GM12864 (cell line): Measurements from ENCODE around the gene MEIS1.
"Not testable (repeated sequence)": the region's sequence is repeated elsewhere in the genome, so short reads cannot be mapped to it uniquely, and the experiment has no call there.

Source experiments
- DNase-seq: peaks from one replicate; pipeline ENCODE4 v3.0.0-alpha.2; 2011; ENCODE audit warnings: low read depth
- H3K4me3 ChIP-seq: 2 replicates; pipeline ENCODE4 v1.5.1; 2011; ENCODE audit warnings: mild to moderate bottlenecking, low read depth, low read length, control low read depth
- CTCF ChIP-seq: IDR thresholded peaks from 2 replicates; pipeline ENCODE4 v1.5.1; 2011; ENCODE audit warnings: low read depth, mild to moderate bottlenecking, moderate library complexity, low read length, control low read depth, inconsistent platforms; ENCODE audit errors: missing control alignments

The MEIS1 gene

GRCh38 chr2:66434679-66435548, at the start of gene MEIS1:
Gene MEIS1 (plus strand): TSS chr2:66435125. CDS start chr2:66435857, 732 bp downstream.
- no peak for TF ChIP-seq CTCF
- peak; percentile 24 for DNase-seq
- H3K4me3 ChIP-seq, result peak within 1 kb of the TSS; percentile 36

GRCh38 chr2:66387016-66387753, 47.7 kb upstream of the MEIS1 start:
- H3K4me3 ChIP-seq, result no peak overlapping the region
- no peak for DNase-seq
- no peak for TF ChIP-seq CTCF

- no peak overlapping the region for H3K4me3 ChIP-seq
- no peak for TF ChIP-seq CTCF
These were observed 45.2 kb upstream of the MEIS1 start for GRCh38 chr2:66389651-66390131.

GRCh38 chr2:66390152-66390551, 44.8 kb upstream of the MEIS1 start:
- no peak for DNase-seq
- TF ChIP-seq CTCF, result no peak
- H3K4me3 ChIP-seq, result no peak overlapping the region

More at GRCh38 chr2:66389651-66390131, 45.2 kb upstream of the MEIS1 start:
- no peak for DNase-seq

GRCh38 chr2:66390811-66391210, 44.1 kb upstream of the MEIS1 start:
- no peak for TF ChIP-seq CTCF
- H3K4me3 ChIP-seq, result no peak overlapping the region
- DNase-seq, result no peak

GRCh38 chr2:66391240-66391639, 43.7 kb upstream of the MEIS1 start:
- not testable (repeated sequence) for DNase-seq, H3K4me3 ChIP-seq

- TF ChIP-seq CTCF, result no peak
- no peak overlapping the region for H3K4me3 ChIP-seq
These were observed 29.5 kb upstream of the MEIS1 start for GRCh38 chr2:66405473-66405872.

More at GRCh38 chr2:66405473-66405872, 29.5 kb upstream of the MEIS1 start:
- DNase-seq, result no peak
